ENCODE measurements around the gene CCL4. TPM values are rescaled to one million over a fixed set of nuclear protein-coding genes. Genes with fewer than 3 reads are reported as not detected.
"Not testable (repeated sequence)": the region's sequence is repeated elsewhere in the genome, so short reads cannot be mapped to it uniquely, and the experiment has no call there.

Gene CCL4
- total RNA-seq, 4 donors from 2014 or later: 0.97 TPM; not detected in 3

- Histone ChIP-seq H3K36me3 (no peaks in the 10 kb centered on the region), H3K4me1 (no peaks in the 10 kb centered on the region), H3K9me3 (no peaks in the 10 kb centered on the region), H3K27me3 (no peaks in the 10 kb centered on the region), H3K27ac (no peak overlapping the region), H3K4me3 (no peak overlapping the region)
- DNase-seq (ENCODE audit: low spot score in 2 of 2): no peak
- WGBS: 39% methylated on average over 5 of the region's 5 CpGs
- TF ChIP-seq POLR2AphosphoS5 (IDR thresholded peaks at IDR 0.05): no peak
- TF ChIP-seq EP300 (IDR thresholded peaks at IDR 0.05): no peak
- no peak for TF ChIP-seq CTCF (IDR thresholded peaks at IDR 0.05)
- TF ChIP-seq POLR2A (IDR thresholded peaks at IDR 0.05): no peak
Measured at GRCh38 chr17:36117505-36118382, 14.1 kb downstream of the CCL4 start.

GRCh38 chr17:36118477-36119353 is 15.1 kb downstream of the CCL4 start:
- no peak for DNase-seq (ENCODE audit: low spot score in 2 of 2)
- 89% methylated on average over 12 of the region's 12 CpGs for WGBS

GRCh38 chr17:36120221-36120620 is 16.6 kb downstream of the CCL4 start:
- TF ChIP-seq CTCF (IDR thresholded peaks at IDR 0.05): no peak
- no peak for TF ChIP-seq EP300 (IDR thresholded peaks at IDR 0.05)
- no peak for TF ChIP-seq POLR2AphosphoS5 (IDR thresholded peaks at IDR 0.05)
- no peak for TF ChIP-seq POLR2A (IDR thresholded peaks at IDR 0.05)
- no peak overlapping the region for H3K27ac ChIP-seq
- DNase-seq (ENCODE audit: low spot score in 2 of 2): no peak
- WGBS: 72% methylated on average over 3 of the region's 3 CpGs
- H3K9me3 ChIP-seq: peaks cover 4% of the 10 kb centered on the region
- H3K4me1 ChIP-seq: no peaks in the 10 kb centered on the region
- no peaks in the 10 kb centered on the region for H3K36me3 ChIP-seq
- H3K27me3 ChIP-seq: no peaks in the 10 kb centered on the region
- no peak overlapping the region for H3K4me3 ChIP-seq

More at GRCh38 chr17:36118477-36119353, 15.1 kb downstream of the CCL4 start:
- H3K9me3 ChIP-seq: no peaks in the 10 kb centered on the region
- no peak overlapping the region for H3K27ac ChIP-seq
- no peak overlapping the region for H3K4me3 ChIP-seq
- TF ChIP-seq POLR2A (IDR thresholded peaks at IDR 0.05): no peak
- no peak for TF ChIP-seq POLR2AphosphoS5 (IDR thresholded peaks at IDR 0.05)
- no peak for TF ChIP-seq EP300 (IDR thresholded peaks at IDR 0.05)
- TF ChIP-seq CTCF (IDR thresholded peaks at IDR 0.05): no peak
- H3K4me1 ChIP-seq: no peaks in the 10 kb centered on the region
- no peaks in the 10 kb centered on the region for H3K27me3 ChIP-seq
- H3K36me3 ChIP-seq: no peaks in the 10 kb centered on the region

GRCh38 chr17:36121099-36121498 is 17.5 kb downstream of the CCL4 start:
- H3K27ac ChIP-seq; H3K4me3 ChIP-seq; DNase-seq (ENCODE audit: low spot score in 2 of 2); H3K4me1 ChIP-seq; H3K27me3 ChIP-seq; H3K36me3 ChIP-seq: not testable (repeated sequence)
- H3K9me3 ChIP-seq: peaks cover 13% of the 10 kb centered on the region
- 66% methylated on average over 6 of the region's 6 CpGs for WGBS

- WGBS: 81% methylated on average over 2 of the region's 2 CpGs
- no peak overlapping the region for H3K4me3 ChIP-seq
- no peak for DNase-seq (ENCODE audit: low spot score in 2 of 2)
- peaks cover 15% of the 10 kb centered on the region for H3K27me3 ChIP-seq
- peaks cover 18% of the 10 kb centered on the region for H3K9me3 ChIP-seq
- H3K27ac ChIP-seq: no peak overlapping the region
- no peak for TF ChIP-seq CTCF (IDR thresholded peaks at IDR 0.05)
- no peak for TF ChIP-seq EP300 (IDR thresholded peaks at IDR 0.05)
- no peak for TF ChIP-seq POLR2AphosphoS5 (IDR thresholded peaks at IDR 0.05)
- TF ChIP-seq POLR2A (IDR thresholded peaks at IDR 0.05): no peak
- no peaks in the 10 kb centered on the region for H3K4me1 ChIP-seq
- H3K36me3 ChIP-seq: no peaks in the 10 kb centered on the region
Measured at GRCh38 chr17:36123431-36123830, 19.8 kb downstream of the CCL4 start.

Data from suprapubic skin (tissue), 4 donors.